ENCODE results near the gene INPP5J. TPM values are rescaled to one million over a fixed set of nuclear protein-coding genes. Genes with fewer than 3 reads are reported as not detected.
A peak's percentile ranks its signal among the peaks of the same experiment; 100 is the strongest.

The INPP5J gene
- total and polyA plus RNA-seq, 9 of the 15 experiments (the other 6 are each of a cell fraction or from before 2014, with no cell fraction given): 0.10 to 6.3 (median 4.8) TPM

DNA sequence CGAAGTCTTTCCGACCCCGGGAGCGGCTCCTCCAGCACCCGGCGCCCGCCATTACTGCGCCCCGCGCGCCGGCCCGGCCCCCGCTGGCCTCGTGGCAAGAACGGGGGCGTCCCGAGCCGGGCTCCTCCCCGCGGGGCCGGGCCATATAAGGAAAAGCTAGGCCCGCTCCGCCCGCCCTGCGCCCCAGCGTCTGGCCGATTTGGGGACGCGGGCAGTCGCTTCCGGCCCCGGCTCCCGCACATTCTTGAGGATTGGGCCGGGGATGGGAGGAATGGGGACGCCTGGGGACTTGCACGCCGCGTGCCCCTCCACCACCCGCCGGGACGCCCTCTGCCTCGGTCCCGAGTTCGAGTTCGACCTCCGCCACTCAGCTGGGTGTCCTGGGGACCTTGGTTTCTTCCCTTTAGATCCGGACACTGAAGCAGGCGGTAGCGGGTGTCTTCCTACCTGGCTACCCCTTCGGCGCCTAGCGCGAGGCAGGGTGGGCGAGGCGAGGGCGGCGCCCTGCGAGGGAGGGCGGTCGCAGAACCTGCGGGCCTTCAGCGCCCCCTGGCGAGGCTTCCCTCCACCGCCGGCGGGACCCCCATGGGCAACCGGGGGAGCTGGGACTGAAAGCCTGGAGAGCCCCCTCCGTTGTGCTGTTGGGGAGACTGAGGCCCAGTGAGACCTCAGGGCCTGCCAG lies 37.8 kb upstream of the INPP5J start (continued):
- TF ChIP-seq ZFX (CRISPR knock-in tag; IDR thresholded peaks at IDR 0.05) (peak; percentile 85), PHF8 (IDR thresholded peaks at IDR 0.05; ENCODE audit: borderline replicate concordance, low read length) (peak; percentile 84), GABPA (tag; conservative IDR thresholded peaks at IDR 0.05; ENCODE audit: low read depth) (peak; percentile 58), ATF1 (CRISPR knock-in tag; IDR thresholded peaks at IDR 0.05) (no peak), ATF1 (tag; IDR thresholded peaks at IDR 0.05) (peak; percentile 49; the same call in 1 of the 2 replicates), FOXM1 (IDR thresholded peaks at IDR 0.05; ENCODE audit: low read depth) (no peak), FOXM1 (CRISPR knock-in tag; IDR thresholded peaks at IDR 0.05; ENCODE audit: low read depth) (no peak), CBX3 (IDR thresholded peaks at IDR 0.05; ENCODE audit: borderline replicate concordance in 1 of 2, low read length in 2 of 2) (peak in 1 of 2 experiments; percentile 40; a peak in 1 of 3 replicates), L3MBTL2 (IDR thresholded peaks at IDR 0.05) (peak; percentile 80)
- TF ChIP-seq, protein P1, sequence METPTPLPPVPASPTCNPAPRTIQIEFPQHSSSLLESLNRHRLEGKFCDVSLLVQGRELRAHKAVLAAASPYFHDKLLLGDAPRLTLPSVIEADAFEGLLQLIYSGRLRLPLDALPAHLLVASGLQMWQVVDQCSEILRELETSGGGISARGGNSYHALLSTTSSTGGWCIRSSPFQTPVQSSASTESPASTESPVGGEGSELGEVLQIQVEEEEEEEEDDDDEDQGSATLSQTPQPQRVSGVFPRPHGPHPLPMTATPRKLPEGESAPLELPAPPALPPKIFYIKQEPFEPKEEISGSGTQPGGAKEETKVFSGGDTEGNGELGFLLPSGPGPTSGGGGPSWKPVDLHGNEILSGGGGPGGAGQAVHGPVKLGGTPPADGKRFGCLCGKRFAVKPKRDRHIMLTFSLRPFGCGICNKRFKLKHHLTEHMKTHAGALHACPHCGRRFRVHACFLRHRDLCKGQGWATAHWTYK (CRISPR knock-in tag; IDR thresholded peaks at IDR 0.05): 0 out of 2 replicates have a peak, but pooled peaks have one; percentile 54
- TF ChIP-seq, protein P2, sequence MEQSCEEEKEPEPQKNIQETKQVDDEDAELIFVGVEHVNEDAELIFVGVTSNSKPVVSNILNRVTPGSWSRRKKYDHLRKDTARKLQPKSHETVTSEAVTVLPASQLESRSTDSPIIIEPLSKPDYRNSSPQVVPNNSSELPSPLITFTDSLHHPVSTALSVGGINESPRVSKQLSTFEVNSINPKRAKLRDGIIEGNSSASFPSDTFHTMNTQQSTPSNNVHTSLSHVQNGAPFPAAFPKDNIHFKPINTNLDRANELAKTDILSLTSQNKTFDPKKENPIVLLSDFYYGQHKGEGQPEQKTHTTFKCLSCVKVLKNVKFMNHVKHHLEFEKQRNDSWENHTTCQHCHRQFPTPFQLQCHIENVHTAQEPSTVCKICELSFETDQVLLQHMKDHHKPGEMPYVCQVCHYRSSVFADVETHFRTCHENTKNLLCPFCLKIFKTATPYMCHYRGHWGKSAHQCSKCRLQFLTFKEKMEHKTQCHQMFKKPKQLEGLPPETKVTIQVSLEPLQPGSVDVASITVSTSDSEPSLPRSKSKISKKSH (CRISPR knock-in tag; IDR thresholded peaks at IDR 0.05): no peak
- TF ChIP-seq, protein P3, sequence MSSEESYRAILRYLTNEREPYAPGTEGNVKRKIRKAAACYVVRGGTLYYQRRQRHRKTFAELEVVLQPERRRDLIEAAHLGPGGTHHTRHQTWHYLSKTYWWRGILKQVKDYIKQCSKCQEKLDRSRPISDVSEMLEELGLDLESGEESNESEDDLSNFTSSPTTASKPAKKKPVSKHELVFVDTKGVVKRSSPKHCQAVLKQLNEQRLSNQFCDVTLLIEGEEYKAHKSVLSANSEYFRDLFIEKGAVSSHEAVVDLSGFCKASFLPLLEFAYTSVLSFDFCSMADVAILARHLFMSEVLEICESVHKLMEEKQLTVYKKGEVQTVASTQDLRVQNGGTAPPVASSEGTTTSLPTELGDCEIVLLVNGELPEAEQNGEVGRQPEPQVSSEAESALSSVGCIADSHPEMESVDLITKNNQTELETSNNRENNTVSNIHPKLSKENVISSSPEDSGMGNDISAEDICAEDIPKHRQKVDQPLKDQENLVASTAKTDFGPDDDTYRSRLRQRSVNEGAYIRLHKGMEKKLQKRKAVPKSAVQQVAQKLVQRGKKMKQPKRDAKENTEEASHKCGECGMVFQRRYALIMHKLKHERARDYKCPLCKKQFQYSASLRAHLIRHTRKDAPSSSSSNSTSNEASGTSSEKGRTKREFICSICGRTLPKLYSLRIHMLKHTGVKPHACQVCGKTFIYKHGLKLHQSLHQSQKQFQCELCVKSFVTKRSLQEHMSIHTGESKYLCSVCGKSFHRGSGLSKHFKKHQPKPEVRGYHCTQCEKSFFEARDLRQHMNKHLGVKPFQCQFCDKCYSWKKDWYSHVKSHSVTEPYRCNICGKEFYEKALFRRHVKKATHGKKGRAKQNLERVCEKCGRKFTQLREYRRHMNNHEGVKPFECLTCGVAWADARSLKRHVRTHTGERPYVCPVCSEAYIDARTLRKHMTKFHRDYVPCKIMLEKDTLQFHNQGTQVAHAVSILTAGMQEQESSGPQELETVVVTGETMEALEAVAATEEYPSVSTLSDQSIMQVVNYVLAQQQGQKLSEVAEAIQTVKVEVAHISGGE (CRISPR knock-in tag; IDR thresholded peaks at IDR 0.05): peak in 1 of 3 experiments; percentile 55; a peak in 2 of 6 replicates
- TF ChIP-seq, protein P4, sequence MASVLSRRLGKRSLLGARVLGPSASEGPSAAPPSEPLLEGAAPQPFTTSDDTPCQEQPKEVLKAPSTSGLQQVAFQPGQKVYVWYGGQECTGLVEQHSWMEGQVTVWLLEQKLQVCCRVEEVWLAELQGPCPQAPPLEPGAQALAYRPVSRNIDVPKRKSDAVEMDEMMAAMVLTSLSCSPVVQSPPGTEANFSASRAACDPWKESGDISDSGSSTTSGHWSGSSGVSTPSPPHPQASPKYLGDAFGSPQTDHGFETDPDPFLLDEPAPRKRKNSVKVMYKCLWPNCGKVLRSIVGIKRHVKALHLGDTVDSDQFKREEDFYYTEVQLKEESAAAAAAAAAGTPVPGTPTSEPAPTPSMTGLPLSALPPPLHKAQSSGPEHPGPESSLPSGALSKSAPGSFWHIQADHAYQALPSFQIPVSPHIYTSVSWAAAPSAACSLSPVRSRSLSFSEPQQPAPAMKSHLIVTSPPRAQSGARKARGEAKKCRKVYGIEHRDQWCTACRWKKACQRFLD (CRISPR knock-in tag; IDR thresholded peaks at IDR 0.05): 0 out of 2 replicates have a peak, but pooled peaks have one; percentile 24
- TF ChIP-seq, protein P5, sequence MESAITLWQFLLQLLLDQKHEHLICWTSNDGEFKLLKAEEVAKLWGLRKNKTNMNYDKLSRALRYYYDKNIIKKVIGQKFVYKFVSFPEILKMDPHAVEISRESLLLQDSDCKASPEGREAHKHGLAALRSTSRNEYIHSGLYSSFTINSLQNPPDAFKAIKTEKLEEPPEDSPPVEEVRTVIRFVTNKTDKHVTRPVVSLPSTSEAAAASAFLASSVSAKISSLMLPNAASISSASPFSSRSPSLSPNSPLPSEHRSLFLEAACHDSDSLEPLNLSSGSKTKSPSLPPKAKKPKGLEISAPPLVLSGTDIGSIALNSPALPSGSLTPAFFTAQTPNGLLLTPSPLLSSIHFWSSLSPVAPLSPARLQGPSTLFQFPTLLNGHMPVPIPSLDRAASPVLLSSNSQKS (CRISPR knock-in tag; IDR thresholded peaks at IDR 0.05): no peak
